ENCODE measurements around the gene KCNAB1.

KCNAB1 gene

DNA sequence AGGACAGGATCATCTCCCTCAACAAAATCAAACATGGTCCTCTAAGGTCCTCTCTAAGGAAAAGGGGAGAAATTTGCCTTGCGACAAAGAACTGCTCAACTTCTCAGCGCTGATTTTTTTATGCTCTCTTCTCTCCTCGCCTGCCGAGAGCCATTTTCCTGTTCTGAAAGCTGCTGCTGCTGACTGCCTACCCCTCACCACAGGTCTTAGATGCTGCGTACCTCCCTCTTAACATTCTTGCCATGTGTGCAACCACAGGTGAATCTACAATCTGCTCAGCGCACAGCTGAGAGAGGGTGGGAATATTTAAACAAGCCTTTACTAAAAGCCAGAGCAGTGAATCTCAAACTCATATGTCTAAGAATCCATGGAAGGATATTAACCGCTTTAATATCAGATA, 223.8 kb downstream of the KCNAB1 start:
- in situ Hi-C loops (cut with HindIII; ENCODE audit: low sequenced_read_pairs) = no loop called here
- TF ChIP-seq, protein P1, sequence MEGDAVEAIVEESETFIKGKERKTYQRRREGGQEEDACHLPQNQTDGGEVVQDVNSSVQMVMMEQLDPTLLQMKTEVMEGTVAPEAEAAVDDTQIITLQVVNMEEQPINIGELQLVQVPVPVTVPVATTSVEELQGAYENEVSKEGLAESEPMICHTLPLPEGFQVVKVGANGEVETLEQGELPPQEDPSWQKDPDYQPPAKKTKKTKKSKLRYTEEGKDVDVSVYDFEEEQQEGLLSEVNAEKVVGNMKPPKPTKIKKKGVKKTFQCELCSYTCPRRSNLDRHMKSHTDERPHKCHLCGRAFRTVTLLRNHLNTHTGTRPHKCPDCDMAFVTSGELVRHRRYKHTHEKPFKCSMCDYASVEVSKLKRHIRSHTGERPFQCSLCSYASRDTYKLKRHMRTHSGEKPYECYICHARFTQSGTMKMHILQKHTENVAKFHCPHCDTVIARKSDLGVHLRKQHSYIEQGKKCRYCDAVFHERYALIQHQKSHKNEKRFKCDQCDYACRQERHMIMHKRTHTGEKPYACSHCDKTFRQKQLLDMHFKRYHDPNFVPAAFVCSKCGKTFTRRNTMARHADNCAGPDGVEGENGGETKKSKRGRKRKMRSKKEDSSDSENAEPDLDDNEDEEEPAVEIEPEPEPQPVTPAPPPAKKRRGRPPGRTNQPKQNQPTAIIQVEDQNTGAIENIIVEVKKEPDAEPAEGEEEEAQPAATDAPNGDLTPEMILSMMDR (IDR thresholded peaks at IDR 0.05; ENCODE audit: low read depth, low read length) = no peak
- DNase-seq (ENCODE audit: low read depth, low spot score) = no peak
- no peak overlapping the region for H3K4me3 ChIP-seq (ENCODE audit: low read depth, low read length)

DNA sequence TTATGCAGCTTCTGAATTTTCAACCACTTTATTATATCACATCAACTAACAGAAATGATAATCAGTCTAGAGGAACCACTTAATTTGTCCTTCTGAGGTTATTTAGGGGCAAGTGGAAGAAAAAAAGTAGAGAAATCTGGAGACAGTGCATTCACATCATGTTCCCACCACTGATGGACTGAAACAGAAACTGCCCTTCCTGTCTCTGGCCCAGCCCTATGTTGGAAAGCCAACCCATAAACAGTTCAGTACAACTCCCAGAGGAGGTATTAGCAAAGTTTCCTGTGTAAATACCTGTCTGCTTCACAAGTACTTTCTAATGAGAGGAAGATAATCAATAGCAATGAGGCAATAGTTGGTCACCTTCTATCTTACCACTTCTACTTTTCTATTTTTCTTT, 228.7 kb downstream of the KCNAB1 start:
- TF ChIP-seq, protein P1 (IDR thresholded peaks at IDR 0.05; ENCODE audit: low read depth, low read length) = no peak
- no peak for DNase-seq (ENCODE audit: low read depth, low spot score)
- H3K4me3 ChIP-seq (ENCODE audit: low read depth, low read length) = no peak overlapping the region
- in situ Hi-C loops (cut with HindIII; ENCODE audit: low sequenced_read_pairs) = no loop called here

DNA sequence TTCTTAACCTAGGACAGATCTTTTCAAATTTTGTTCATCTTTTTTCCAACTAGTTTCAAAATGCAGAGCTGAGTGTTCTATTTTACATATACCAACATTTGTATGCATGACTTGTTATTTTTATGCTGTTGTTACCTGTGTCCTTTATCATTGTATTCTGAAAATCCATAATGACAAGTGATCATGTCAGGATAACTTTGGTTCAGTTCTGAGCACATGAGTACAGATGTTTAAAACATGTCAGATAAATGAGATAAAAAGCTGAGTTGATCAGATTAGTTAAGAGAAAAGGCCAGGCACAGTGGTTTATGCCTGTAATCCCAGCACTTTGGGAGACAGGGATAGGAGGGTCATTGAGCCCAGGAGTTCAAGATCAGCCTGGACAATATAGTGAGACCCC, 229.6 kb downstream of the KCNAB1 start:
- H3K4me3 ChIP-seq (ENCODE audit: low read depth, low read length) = no peak overlapping the region
- in situ Hi-C loops (cut with HindIII; ENCODE audit: low sequenced_read_pairs) = no loop called here
- no peak for DNase-seq (ENCODE audit: low read depth, low spot score)
- TF ChIP-seq, protein P1 (IDR thresholded peaks at IDR 0.05; ENCODE audit: low read depth, low read length) = no peak

DNA sequence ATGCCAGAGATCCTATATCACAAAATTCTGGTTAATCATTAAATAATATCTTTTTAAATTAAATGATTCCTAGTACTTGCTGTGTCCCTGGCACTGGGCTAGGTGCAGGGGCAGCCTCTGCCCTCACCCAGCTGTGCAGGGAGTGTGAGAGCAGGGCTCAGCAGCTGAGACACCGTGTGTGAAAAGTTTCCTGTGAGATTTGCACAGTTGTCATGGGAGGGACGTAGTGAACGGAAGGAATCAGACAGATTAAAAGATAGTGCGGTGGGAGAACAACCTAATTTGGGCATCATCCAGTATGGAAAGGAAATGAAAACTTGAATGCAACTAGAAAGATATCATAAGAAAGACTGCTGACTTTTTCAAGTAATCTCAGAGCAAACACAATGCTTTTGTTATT, 230.4 kb downstream of the KCNAB1 start:
- DNase-seq (ENCODE audit: low read depth, low spot score) = no peak
- TF ChIP-seq, protein P1 (IDR thresholded peaks at IDR 0.05; ENCODE audit: low read depth, low read length) = no peak
- in situ Hi-C loops (cut with HindIII; ENCODE audit: low sequenced_read_pairs) = no loop called here
- H3K4me3 ChIP-seq (ENCODE audit: low read depth, low read length) = no peak overlapping the region

DNA sequence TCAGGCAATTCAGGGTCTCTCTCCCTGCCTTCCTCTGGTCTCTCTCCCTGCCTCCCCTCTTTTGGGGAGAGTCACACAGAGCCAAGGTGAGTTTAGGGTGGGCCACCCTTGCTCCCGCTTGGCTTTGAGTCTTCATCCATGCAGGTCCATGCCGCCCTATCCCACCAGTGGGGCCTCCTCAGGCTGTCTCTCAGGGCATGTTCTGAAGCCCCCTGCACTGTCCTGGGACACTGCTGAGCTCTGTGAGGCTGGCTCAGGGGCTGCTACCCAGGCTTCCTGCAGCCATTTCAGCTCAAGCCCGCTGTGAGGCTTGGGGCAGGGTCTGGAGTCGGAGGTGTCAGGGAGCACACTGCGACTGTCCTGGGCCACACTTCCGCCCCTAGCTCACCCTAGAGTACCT, 231.4 kb downstream of the KCNAB1 start:
- no peak for DNase-seq (ENCODE audit: low read depth, low spot score)
- no peak overlapping the region for H3K4me3 ChIP-seq (ENCODE audit: low read depth, low read length)
- TF ChIP-seq, protein P1 (IDR thresholded peaks at IDR 0.05; ENCODE audit: low read depth, low read length) = no peak
- in situ Hi-C loops (cut with HindIII; ENCODE audit: low sequenced_read_pairs) = no loop called here

DNA sequence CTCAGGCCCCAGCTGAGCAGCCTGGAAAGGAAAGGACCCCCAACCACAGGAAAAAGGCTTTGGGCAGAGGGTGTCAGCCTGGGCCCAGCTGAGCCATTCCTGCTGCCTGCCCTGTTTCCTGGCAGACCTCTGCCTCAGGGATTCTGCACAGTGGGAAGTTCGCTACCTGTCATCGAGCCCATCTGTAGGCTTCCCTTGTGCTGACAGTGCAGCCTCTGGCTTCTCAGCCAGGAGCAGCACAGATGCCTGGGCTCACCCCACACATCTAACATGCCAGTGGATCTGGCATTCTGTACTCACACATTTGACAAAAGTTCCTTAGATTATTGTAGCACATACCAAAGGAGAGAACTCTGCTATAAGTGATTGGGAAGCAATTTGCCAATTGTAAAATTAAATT, 232.3 kb downstream of the KCNAB1 start:
- H3K4me3 ChIP-seq (ENCODE audit: low read depth, low read length) = no peak overlapping the region
- TF ChIP-seq, protein P1 (IDR thresholded peaks at IDR 0.05; ENCODE audit: low read depth, low read length) = no peak
- DNase-seq (ENCODE audit: low read depth, low spot score) = no peak
- in situ Hi-C loops (cut with HindIII; ENCODE audit: low sequenced_read_pairs) = no loop called here

DNA sequence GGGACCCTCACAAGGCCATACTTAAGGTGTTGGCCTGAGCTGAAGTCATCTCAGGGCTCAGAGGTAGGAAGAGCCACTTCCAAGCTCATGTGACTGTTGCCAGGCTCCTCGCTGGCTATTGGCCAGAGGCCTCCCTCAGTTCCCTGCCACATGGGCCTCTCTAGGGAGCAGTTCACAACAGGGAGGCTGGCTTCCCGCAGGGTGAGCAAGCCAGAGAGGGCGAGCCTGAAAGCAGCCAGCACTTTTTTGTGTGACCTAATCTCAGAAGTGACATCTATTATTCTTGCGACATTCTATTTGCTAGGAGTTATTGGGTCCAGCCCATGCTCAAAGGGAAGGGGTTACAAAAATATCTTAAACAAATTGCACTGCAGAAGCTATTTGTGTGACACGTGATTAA, 233.2 kb downstream of the KCNAB1 start:
- DNase-seq (ENCODE audit: low read depth, low spot score) = no peak
- TF ChIP-seq, protein P1 (IDR thresholded peaks at IDR 0.05; ENCODE audit: low read depth, low read length) = no peak
- in situ Hi-C loops (cut with HindIII; ENCODE audit: low sequenced_read_pairs) = no loop called here
- H3K4me3 ChIP-seq (ENCODE audit: low read depth, low read length) = no peak overlapping the region
